Cardiac muscle cell (in vitro differentiated cells and primary cell): ENCODE results near the gene OSBPL9. TPM values are rescaled to one million over a fixed set of nuclear protein-coding genes. Genes with fewer than 3 reads are reported as not detected.

Experiments used
- DNase-seq, 2 donors: peaks; one replicate each; pipeline versions ENCODE4 v3.0.0 to v3.0.0-alpha.2; 2010 to 2017; ENCODE audit warnings: low read depth in 1 of 2, low spot score in 1 of 2
- H3K27ac ChIP-seq: fragments of 200-600 bp; sonication (generic); 2 replicates; pipeline ENCODE4 v1.5.1; 2016
- H3K27me3 ChIP-seq: fragments of 200-600 bp; sonication (generic); 2 replicates; pipeline ENCODE4 v1.6.0; 2016; ENCODE audit warnings: control low read depth
- H3K36me3 ChIP-seq: fragments of 200-600 bp; sonication (generic); 2 replicates; pipeline ENCODE4 v1.5.1; 2016; ENCODE audit warnings: control low read depth
- H3K4me1 ChIP-seq: fragments of 200-600 bp; sonication (generic); 2 replicates; pipeline ENCODE4 v1.8.1; 2017; ENCODE audit warnings: low read depth, mild to moderate bottlenecking, mixed run types
- H3K4me3 ChIP-seq: fragments of 200-600 bp; sonication (generic); 2 replicates; pipeline ENCODE4 v1.5.1; 2016; ENCODE audit warnings: mild to moderate bottlenecking
- H3K9me3 ChIP-seq: fragments of 200-600 bp; sonication (generic); 2 replicates; pipeline ENCODE4 v1.5.1; 2017; ENCODE audit warnings: low read depth, mild to moderate bottlenecking, control low read depth
- CTCF ChIP-seq: IDR thresholded peaks from 2 replicates; pipeline ENCODE4 v1.5.1; 2012; ENCODE audit warnings: low read depth, mild to moderate bottlenecking, low read length
- polyA plus RNA-seq: library from polyadenylated mRNA; unstranded; fragments of >200 nt; fragmentation: Nextera tagmentation; extraction: Ambion mirVana; gene quantifications from 2 replicates; pipeline ENCODE4 v1.2.1, GENCODE V29; 2016
- total RNA-seq: library from RNA; depleted of rRNA; stranded (reverse); fragments of >200 nt; gene quantifications from 2 replicates; pipeline ENCODE4 v1.2.3, GENCODE V29; 2016

OSBPL9 gene
- total and polyA plus RNA-seq, 2 experiments from 2014 or later = 103 to 104 TPM

- H3K4me3 ChIP-seq = no peak overlapping the region
- H3K4me1 ChIP-seq = peaks cover 38% of the 10 kb centered on the region
- no peaks in the 10 kb centered on the region for H3K9me3 ChIP-seq
- DNase-seq = no peak
- H3K36me3 ChIP-seq = no peaks in the 10 kb centered on the region
- no peaks in the 10 kb centered on the region for H3K27me3 ChIP-seq
- H3K27ac ChIP-seq = peak overlapping the region; percentile 38
- TF ChIP-seq CTCF = no peak
Observed at GRCh38 chr1:51570063-51570710, 46.7 kb upstream of the OSBPL9 start.

DNA sequence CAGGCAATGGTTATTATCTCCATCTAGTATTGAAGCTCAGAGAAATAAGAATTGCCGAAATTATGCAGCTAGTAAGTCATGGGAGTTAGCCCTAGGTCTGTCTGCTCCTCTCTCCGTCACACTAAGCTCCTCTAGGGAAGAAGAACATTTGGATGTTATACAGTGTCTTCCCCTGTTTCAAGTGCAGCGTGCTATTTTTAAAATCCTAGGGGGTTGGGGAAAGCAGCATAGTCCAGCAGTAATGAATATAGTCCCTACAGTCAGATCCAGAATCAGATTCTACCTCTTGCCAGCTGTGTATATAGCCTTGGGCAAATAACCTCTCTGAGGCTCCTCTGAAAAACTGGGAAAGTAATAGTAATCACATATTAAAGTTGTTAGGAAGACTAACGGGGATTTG is 44.5 kb upstream of the OSBPL9 start:
- no peak overlapping the region for H3K27ac ChIP-seq
- H3K27me3 ChIP-seq = no peaks in the 10 kb centered on the region
- peaks cover 29% of the 10 kb centered on the region for H3K4me1 ChIP-seq
- TF ChIP-seq CTCF = no peak
- no peaks in the 10 kb centered on the region for H3K9me3 ChIP-seq
- H3K36me3 ChIP-seq = no peaks in the 10 kb centered on the region
- no peak overlapping the region for H3K4me3 ChIP-seq
- no peak for DNase-seq

- Histone ChIP-seq H3K4me1 (peaks cover 20% of the 10 kb centered on the region), H3K27me3 (no peaks in the 10 kb centered on the region), H3K27ac (no peak overlapping the region), H3K9me3 (no peaks in the 10 kb centered on the region), H3K4me3 (no peak overlapping the region), H3K36me3 (no peaks in the 10 kb centered on the region)
- DNase-seq = no peak
- TF ChIP-seq CTCF = no peak
Observed at GRCh38 chr1:51574796-51575195, 42.1 kb upstream of the OSBPL9 start.

DNA sequence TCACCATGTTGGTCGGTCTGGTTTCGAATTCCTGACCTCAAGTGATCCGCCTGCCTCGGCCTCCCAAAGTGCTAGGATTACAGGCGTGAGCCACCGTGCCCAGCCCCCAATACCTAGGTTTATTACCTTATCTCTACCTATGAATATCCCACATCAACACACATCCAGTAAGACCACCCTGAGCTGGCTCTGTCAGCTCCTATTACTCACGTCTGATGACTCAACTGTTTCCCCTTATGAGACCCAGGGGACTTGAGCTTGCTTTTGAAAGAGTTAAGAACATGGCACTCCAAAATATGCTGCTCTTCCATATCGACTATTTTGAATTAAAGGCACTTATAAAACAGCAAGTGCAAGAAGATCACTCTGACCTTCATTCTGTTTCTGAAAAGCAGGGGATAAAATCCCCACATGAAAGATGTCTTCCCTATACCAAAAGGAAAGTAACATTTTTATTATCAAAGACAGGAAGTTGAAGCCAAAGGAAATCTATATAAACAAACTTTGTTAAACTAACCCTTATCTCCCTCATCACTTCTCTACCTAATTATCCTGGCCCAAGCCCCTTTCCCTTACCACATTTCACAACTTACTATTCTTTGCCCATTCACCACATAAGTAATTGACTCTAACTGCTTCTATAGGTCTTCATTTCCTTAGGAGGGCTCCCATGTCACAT is 41.3 kb upstream of the OSBPL9 start:
- Histone ChIP-seq H3K36me3 (no peaks in the 10 kb centered on the region), H3K27ac (no peak overlapping the region), H3K4me3 (no peak overlapping the region), H3K4me1 (peaks cover 12% of the 10 kb centered on the region), H3K27me3 (no peaks in the 10 kb centered on the region), H3K9me3 (no peaks in the 10 kb centered on the region)
- TF ChIP-seq CTCF = no peak
- peak in 1 of 2 donors; percentile 72 for DNase-seq

GRCh38 chr1:51576085-51576444 is 40.8 kb upstream of the OSBPL9 start:
- Histone ChIP-seq H3K36me3 (no peaks in the 10 kb centered on the region), H3K4me1 (peaks cover 10% of the 10 kb centered on the region), H3K4me3 (no peak overlapping the region), H3K27ac (no peak overlapping the region), H3K27me3 (no peaks in the 10 kb centered on the region), H3K9me3 (no peaks in the 10 kb centered on the region)
- no peak for DNase-seq
- TF ChIP-seq CTCF = no peak
